ENCODE results near the gene RIC3. TPM values are rescaled to one million over a fixed set of nuclear protein-coding genes. Genes with fewer than 3 reads are reported as not detected.

RIC3 gene
- total RNA-seq, 4 donors from 2014 or later = 2.7 to 14.1 (median 8.1) TPM

DNA sequence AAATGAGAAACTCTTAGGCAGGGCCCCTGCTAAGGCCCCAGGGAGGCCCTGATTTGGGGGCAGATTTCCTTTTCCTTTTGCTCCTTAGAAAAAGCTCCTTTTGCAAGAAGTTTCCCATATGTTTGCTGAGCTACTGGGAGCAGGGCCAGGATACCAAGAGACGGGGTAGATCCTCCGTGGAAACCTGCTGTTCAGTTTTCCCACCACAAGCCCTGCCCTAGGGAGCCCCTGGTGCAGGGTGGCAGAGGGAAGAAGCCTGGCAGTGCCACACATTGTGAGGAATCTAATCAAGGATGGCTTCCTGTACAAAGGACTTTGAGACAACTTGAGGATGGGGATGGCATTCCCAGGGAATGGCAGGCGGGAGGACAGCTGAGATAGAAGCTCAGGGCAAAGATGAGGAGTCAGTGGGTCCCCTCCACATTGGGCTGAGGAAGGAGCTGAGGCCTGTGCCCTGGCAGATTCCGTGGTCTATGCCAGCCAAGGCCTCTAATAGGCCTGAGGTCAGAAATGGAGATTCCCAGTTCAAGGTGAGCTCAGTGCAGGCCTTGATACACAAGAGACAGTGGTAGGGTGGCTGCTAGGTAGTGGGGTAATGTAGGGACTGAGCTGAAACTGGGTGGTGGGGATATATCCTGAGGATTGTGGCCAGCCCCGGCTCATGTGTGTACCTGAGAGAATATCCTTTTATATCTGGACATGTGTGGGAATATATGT, 72.9 kb downstream of the RIC3 start:
- WGBS, 2 donors = 69 to 74% methylated on average over 3 to 4 of the region's 5 CpGs
- Histone ChIP-seq H3K9me3 (no peaks in the 10 kb centered on the region), H3K4me3 (no peak overlapping the region), H3K4me1 (peaks cover 0 to 18% (median 0%) of the 10 kb centered on the region in 3 donors), H3K36me3 (peaks cover 0 to 25% (median 0%) of the 10 kb centered on the region in 3 donors), H3K27me3 (no peaks in the 10 kb centered on the region), H3K27ac (no peak overlapping the region)
- no peak for DNase-seq
- intact Hi-C loops (cut with DNase I) = no loop called here
- TF ChIP-seq POLR2A (IDR thresholded peaks at IDR 0.05) (no peak), CTCF (IDR thresholded peaks at IDR 0.05) (no peak)

DNA sequence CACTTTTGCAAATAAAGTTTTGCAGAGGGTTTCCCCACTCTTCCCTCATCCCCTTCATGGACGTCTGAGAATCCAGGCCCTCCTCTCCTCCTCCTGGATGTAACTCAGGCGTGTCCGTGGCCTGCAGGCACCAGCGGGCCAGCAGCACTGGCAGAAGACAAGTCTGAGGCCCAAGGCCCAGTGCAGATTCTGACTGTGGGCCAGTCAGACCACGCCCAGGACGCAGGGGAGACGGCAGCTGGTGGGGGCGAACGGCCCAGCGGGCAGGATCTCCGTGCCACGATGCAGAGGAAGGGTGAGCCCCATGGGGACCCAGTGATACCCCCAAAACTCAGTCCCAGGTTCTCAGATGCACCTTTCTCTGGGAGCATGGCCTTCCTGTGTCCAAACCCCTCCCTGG, 73.5 kb downstream of the RIC3 start:
- no peak overlapping the region for H3K27ac ChIP-seq

GRCh38 chr11:8094656-8095055, 74.2 kb downstream of the RIC3 start:
- Histone ChIP-seq H3K4me3 (no peak overlapping the region), H3K27me3 (no peaks in the 10 kb centered on the region), H3K27ac (no peak overlapping the region), H3K36me3 (peaks cover 0 to 14% (median 0%) of the 10 kb centered on the region in 3 donors), H3K9me3 (no peaks in the 10 kb centered on the region), H3K4me1 (peaks cover 0 to 28% (median 0%) of the 10 kb centered on the region in 3 donors)
- no peak for DNase-seq
- intact Hi-C loops (cut with DNase I) = loop anchor here (5.0 kb wide), 1 partner anchor 87 kb away; no protein-coding TSS in a partner anchor
- no peak for TF ChIP-seq CTCF (IDR thresholded peaks at IDR 0.05)
- TF ChIP-seq POLR2A (IDR thresholded peaks at IDR 0.05) = no peak
- 86 to 87% methylated on average over 6 to 7 of the region's 11 CpGs for WGBS, 2 donors

More for the DNA sequence above, 73.5 kb downstream of the RIC3 start:
- Histone ChIP-seq H3K4me1 (peaks cover 0 to 22% (median 0%) of the 10 kb centered on the region in 3 donors), H3K27me3 (no peaks in the 10 kb centered on the region), H3K4me3 (no peak overlapping the region), H3K36me3 (peaks cover 0 to 21% (median 0%) of the 10 kb centered on the region in 3 donors), H3K9me3 (no peaks in the 10 kb centered on the region)
- DNase-seq = no peak
- no peak for TF ChIP-seq POLR2A (IDR thresholded peaks at IDR 0.05)
- TF ChIP-seq CTCF (IDR thresholded peaks at IDR 0.05) = no peak
- WGBS, 2 donors = 43% methylated on average over 4 of the region's 12 CpGs; no CpG with 5 or more reads in 1 of the 2 donors
- intact Hi-C loops (cut with DNase I) = no loop called here

DNA sequence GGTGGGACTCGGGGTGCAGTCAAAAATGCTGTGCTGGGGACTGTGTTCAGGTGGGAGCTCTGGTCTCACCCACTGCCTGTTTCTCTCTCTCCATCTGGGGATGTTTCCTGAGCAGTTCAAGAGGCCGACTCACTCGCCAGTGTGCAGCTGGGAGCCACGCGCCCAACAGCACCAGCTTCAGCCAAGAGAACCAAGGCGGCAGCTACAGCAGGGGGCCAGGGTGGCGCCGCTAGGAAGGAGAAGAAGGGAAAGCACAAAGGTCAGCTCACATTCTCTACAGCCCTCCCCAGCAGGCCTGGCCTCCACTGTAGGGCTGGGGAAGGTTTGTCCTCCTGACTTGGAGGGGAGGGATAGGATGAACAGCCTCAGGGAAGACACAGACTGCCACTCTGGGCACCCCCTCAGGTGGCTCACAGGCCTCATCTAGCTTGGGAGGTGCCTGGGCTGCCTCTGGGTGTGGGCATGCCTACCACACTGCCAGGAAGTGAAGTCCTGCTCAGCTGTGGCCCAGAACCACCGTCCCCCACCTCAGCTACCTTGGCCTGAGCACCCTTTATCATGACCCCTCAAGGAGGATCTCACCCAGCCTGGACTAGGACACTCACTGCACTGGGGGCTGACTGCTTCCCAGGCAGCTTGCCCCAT, 74.8 kb downstream of the RIC3 start:
- TF ChIP-seq POLR2A (IDR thresholded peaks at IDR 0.05) (no peak), CTCF (IDR thresholded peaks at IDR 0.05) (no peak)
- peaks cover 0 to 14% (median 0%) of the 10 kb centered on the region in 3 donors for H3K36me3 ChIP-seq
- H3K27ac ChIP-seq = no peak overlapping the region
- peaks cover 0 to 28% (median 0%) of the 10 kb centered on the region in 3 donors for H3K4me1 ChIP-seq
- H3K4me3 ChIP-seq = no peak overlapping the region
- intact Hi-C loops (cut with DNase I) = loop anchor here (5.0 kb wide), 1 partner anchor 87 kb away; no protein-coding TSS in a partner anchor
- WGBS, 2 donors = 83% methylated on average over 1 to 3 of the region's 9 CpGs
- H3K9me3 ChIP-seq = no peaks in the 10 kb centered on the region
- DNase-seq = no peak
- H3K27me3 ChIP-seq = no peaks in the 10 kb centered on the region

All from esophagus squamous epithelium (tissue), 5 donors.